Testis (tissue), 2 donors: ENCODE data around the gene TSC22D3.

Source experiments
- CTCF ChIP-seq, 3 experiments: fragments of 450-650 bp in 2 of 3; fragments of 200-600 bp in 1 of 3; sonication (generic) in 1 of 3; IDR thresholded peaks; one replicate each; pipeline ENCODE4 v1.5.1; 2016 to 2019; ENCODE audit warnings: antibody characterized with exemption in 3 of 3, mild to moderate bottlenecking in 2 of 3, moderate library complexity in 1 of 3
- POLR2A ChIP-seq: fragments of 450-650 bp; IDR thresholded peaks from one replicate; pipeline ENCODE4 v1.6.1; 2017; ENCODE audit warnings: antibody characterized with exemption, mild to moderate bottlenecking, moderate library complexity

- TF ChIP-seq POLR2A (no peak), CTCF (IDR thresholded peaks at IDR 0.05) (no peak)
Measured at GRCh38 chrX:107708762-107709161, 66.8 kb downstream of the TSC22D3 start.
